ENCODE results near the gene ART5. TPM values are rescaled to one million over a fixed set of nuclear protein-coding genes. Genes with fewer than 3 reads are reported as not detected.

ART5 gene
- total RNA-seq, 1 experiment from 2014 or later = 7.9 TPM

GRCh38 chr11:3684819-3685172 lies 43.0 kb upstream of the ART5 start:
- Histone ChIP-seq H2AFZ (ENCODE audit: low read length) (no peak overlapping the region), H3K56ac (ENCODE audit: insufficient read length, low read depth, low read length) (no peak overlapping the region), H3K27me3 (ENCODE audit: insufficient read depth, low read length) (no peaks in the 10 kb centered on the region), H3K79me1 (ENCODE audit: insufficient read depth, low read depth, low read length, poor library complexity, severe bottlenecking) (no peaks in the 10 kb centered on the region), H2BK15ac (ENCODE audit: low read depth, low read length) (no peak overlapping the region), H3K23me2 (ENCODE audit: insufficient read length, low read depth, low read length, poor library complexity, severe bottlenecking) (no peaks in the 10 kb centered on the region), H4K8ac (replicated peaks; ENCODE audit: insufficient read length, low read depth, low read length) (no peak overlapping the region), H3K18ac (ENCODE audit: insufficient read length, low read depth, low read length) (no peak overlapping the region), H3K27ac (ENCODE audit: insufficient read length, low read depth, low read length) (no peak overlapping the region), H4K91ac (ENCODE audit: insufficient read length, low read depth, low read length) (no peak overlapping the region), H2AK5ac (ENCODE audit: insufficient read length, low read length) (no peak overlapping the region), H2BK20ac (ENCODE audit: low read depth, low read length, poor library complexity, severe bottlenecking) (no peak overlapping the region), H3K4ac (ENCODE audit: low read depth, low read length) (no peak overlapping the region), H3K14ac (ENCODE audit: insufficient read depth, low read length) (no peak overlapping the region), H3K23ac (ENCODE audit: insufficient read length, low read depth, low read length) (no peak overlapping the region), H2BK120ac (ENCODE audit: low read depth, low read length, poor library complexity, severe bottlenecking) (no peak overlapping the region), H2BK5ac (ENCODE audit: insufficient read length, low read length) (no peak overlapping the region), H4K5ac (ENCODE audit: insufficient read length, low read depth, low read length) (no peak overlapping the region), H3K4me2 (ENCODE audit: insufficient read depth, insufficient read length, low read length) (no peak overlapping the region), H4K20me1 (ENCODE audit: control insufficient read depth, insufficient read depth, insufficient read length) (no peaks in the 10 kb centered on the region), H3K9me3 (ENCODE audit: control insufficient read depth, low read depth, low read length) (no peaks in the 10 kb centered on the region), H3T11ph (ENCODE audit: low read length) (no peak overlapping the region), H3K79me2 (ENCODE audit: insufficient read depth, low read length) (no peaks in the 10 kb centered on the region), H3K9ac (ENCODE audit: extremely low read depth, insufficient read length, low read length) (no peak overlapping the region), H3K4me1 (ENCODE audit: insufficient read depth, low read length) (no peaks in the 10 kb centered on the region), H2BK12ac (ENCODE audit: insufficient read length, low read depth, low read length) (no peak overlapping the region)
- TF ChIP-seq CTCF (conservative IDR thresholded peaks at IDR 0.05) = no peak
- Mint-ChIP-seq H3K36me3 (ENCODE audit: insufficient read depth in 1 of 3, low read depth in 3 of 3) (peaks cover 45 to 89% (median 77%) of the 10 kb centered on the region in 3 experiments), H3K27me3 (ENCODE audit: low read depth) (no peaks in the 10 kb centered on the region), H3K9me3 (no peaks in the 10 kb centered on the region), H3K4me1 (no peaks in the 10 kb centered on the region), H3K27ac (no peak overlapping the region), H3K4me3 (no peak overlapping the region)
- DNase-seq = no peak
- WGBS (ENCODE audit: extremely low coverage, insufficient read length, low lambda C conversion rate) = no CpG with 5 or more reads among the region's 2 CpGs

Data from H9 (cell line).